ENCODE results near the gene CLSTN2.

DNA sequence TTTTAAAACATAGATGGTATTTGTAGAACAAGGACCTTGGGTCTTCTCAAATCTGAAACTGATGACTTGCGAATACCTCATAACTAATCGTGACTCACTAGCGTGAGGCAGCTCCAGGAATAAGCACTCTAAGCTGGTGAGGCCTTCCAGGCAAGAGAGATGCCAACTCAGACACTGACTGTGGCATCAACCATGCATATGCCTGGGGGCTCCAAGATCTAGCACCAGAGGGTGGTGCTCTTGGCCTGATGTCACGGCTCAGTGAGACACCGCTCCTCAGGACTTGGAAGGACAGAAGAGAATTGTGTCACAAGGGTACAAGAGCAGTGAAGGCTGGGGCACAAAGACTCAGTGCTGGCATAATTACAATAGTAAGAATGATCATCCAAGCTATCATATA, 617.9 kb downstream of the CLSTN2 start:
- TF ChIP-seq, protein P1, sequence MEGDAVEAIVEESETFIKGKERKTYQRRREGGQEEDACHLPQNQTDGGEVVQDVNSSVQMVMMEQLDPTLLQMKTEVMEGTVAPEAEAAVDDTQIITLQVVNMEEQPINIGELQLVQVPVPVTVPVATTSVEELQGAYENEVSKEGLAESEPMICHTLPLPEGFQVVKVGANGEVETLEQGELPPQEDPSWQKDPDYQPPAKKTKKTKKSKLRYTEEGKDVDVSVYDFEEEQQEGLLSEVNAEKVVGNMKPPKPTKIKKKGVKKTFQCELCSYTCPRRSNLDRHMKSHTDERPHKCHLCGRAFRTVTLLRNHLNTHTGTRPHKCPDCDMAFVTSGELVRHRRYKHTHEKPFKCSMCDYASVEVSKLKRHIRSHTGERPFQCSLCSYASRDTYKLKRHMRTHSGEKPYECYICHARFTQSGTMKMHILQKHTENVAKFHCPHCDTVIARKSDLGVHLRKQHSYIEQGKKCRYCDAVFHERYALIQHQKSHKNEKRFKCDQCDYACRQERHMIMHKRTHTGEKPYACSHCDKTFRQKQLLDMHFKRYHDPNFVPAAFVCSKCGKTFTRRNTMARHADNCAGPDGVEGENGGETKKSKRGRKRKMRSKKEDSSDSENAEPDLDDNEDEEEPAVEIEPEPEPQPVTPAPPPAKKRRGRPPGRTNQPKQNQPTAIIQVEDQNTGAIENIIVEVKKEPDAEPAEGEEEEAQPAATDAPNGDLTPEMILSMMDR (tag by site-specific recombination; IDR thresholded peaks at IDR 0.05): no peak
- TF ChIP-seq TRIM28 (IDR thresholded peaks at IDR 0.05; ENCODE audit: borderline replicate concordance, low read length): no peak
- TF ChIP-seq, protein P2, sequence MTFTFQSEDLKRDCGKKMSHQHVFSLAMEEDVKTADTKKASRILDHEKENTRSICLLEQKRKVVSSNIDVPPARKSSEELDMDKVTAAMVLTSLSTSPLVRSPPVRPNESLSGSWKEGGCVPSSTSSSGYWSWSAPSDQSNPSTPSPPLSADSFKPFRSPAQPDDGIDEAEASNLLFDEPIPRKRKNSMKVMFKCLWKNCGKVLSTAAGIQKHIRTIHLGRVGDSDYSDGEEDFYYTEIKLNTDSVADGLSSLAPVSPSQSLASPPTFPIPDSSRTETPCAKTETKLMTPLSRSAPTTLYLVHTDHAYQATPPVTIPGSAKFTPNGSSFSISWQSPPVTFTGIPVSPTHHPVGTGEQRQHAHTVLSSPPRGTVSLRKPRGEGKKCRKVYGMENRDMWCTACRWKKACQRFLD (tag by site-specific recombination; IDR thresholded peaks at IDR 0.05): no peak
- TF ChIP-seq, protein P3, sequence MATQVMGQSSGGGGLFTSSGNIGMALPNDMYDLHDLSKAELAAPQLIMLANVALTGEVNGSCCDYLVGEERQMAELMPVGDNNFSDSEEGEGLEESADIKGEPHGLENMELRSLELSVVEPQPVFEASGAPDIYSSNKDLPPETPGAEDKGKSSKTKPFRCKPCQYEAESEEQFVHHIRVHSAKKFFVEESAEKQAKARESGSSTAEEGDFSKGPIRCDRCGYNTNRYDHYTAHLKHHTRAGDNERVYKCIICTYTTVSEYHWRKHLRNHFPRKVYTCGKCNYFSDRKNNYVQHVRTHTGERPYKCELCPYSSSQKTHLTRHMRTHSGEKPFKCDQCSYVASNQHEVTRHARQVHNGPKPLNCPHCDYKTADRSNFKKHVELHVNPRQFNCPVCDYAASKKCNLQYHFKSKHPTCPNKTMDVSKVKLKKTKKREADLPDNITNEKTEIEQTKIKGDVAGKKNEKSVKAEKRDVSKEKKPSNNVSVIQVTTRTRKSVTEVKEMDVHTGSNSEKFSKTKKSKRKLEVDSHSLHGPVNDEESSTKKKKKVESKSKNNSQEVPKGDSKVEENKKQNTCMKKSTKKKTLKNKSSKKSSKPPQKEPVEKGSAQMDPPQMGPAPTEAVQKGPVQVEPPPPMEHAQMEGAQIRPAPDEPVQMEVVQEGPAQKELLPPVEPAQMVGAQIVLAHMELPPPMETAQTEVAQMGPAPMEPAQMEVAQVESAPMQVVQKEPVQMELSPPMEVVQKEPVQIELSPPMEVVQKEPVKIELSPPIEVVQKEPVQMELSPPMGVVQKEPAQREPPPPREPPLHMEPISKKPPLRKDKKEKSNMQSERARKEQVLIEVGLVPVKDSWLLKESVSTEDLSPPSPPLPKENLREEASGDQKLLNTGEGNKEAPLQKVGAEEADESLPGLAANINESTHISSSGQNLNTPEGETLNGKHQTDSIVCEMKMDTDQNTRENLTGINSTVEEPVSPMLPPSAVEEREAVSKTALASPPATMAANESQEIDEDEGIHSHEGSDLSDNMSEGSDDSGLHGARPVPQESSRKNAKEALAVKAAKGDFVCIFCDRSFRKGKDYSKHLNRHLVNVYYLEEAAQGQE (tag by site-specific recombination; IDR thresholded peaks at IDR 0.05): no peak
- TF ChIP-seq BCL11A (tag by site-specific recombination; IDR thresholded peaks at IDR 0.05; ENCODE audit: low read depth): no peak
- TF ChIP-seq, protein P4, sequence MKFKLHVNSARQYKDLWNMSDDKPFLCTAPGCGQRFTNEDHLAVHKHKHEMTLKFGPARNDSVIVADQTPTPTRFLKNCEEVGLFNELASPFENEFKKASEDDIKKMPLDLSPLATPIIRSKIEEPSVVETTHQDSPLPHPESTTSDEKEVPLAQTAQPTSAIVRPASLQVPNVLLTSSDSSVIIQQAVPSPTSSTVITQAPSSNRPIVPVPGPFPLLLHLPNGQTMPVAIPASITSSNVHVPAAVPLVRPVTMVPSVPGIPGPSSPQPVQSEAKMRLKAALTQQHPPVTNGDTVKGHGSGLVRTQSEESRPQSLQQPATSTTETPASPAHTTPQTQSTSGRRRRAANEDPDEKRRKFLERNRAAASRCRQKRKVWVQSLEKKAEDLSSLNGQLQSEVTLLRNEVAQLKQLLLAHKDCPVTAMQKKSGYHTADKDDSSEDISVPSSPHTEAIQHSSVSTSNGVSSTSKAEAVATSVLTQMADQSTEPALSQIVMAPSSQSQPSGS (tag by site-specific recombination; IDR thresholded peaks at IDR 0.05; ENCODE audit: low read depth): no peak
- TF ChIP-seq ZNF768 (tag by site-specific recombination; IDR thresholded peaks at IDR 0.05): no peak
- TF ChIP-seq ZNF747 (tag by site-specific recombination; IDR thresholded peaks at IDR 0.05): no peak

Data from HEK293 (cell line).